GM20431 (cell line): ENCODE measurements around the gene ESYT2.
"Not testable (repeated sequence)": the region's sequence is repeated elsewhere in the genome, so short reads cannot be mapped to it uniquely, and the experiment has no call there.

Experiments used
- in situ Hi-C: fragments of 300-500 bp; cut with MseI, MboI; formaldehyde crosslinking; loops from one replicate; pipeline ENCODE4 v1.15.0; 2020; ENCODE audit warnings: low sequenced_read_pairs; ENCODE audit not compliant: unreplicated experiment

ESYT2 gene, protein sequence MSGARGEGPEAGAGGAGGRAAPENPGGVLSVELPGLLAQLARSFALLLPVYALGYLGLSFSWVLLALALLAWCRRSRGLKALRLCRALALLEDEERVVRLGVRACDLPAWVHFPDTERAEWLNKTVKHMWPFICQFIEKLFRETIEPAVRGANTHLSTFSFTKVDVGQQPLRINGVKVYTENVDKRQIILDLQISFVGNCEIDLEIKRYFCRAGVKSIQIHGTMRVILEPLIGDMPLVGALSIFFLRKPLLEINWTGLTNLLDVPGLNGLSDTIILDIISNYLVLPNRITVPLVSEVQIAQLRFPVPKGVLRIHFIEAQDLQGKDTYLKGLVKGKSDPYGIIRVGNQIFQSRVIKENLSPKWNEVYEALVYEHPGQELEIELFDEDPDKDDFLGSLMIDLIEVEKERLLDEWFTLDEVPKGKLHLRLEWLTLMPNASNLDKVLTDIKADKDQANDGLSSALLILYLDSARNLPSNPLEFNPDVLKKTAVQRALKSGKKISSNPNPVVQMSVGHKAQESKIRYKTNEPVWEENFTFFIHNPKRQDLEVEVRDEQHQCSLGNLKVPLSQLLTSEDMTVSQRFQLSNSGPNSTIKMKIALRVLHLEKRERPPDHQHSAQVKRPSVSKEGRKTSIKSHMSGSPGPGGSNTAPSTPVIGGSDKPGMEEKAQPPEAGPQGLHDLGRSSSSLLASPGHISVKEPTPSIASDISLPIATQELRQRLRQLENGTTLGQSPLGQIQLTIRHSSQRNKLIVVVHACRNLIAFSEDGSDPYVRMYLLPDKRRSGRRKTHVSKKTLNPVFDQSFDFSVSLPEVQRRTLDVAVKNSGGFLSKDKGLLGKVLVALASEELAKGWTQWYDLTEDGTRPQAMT

DNA sequence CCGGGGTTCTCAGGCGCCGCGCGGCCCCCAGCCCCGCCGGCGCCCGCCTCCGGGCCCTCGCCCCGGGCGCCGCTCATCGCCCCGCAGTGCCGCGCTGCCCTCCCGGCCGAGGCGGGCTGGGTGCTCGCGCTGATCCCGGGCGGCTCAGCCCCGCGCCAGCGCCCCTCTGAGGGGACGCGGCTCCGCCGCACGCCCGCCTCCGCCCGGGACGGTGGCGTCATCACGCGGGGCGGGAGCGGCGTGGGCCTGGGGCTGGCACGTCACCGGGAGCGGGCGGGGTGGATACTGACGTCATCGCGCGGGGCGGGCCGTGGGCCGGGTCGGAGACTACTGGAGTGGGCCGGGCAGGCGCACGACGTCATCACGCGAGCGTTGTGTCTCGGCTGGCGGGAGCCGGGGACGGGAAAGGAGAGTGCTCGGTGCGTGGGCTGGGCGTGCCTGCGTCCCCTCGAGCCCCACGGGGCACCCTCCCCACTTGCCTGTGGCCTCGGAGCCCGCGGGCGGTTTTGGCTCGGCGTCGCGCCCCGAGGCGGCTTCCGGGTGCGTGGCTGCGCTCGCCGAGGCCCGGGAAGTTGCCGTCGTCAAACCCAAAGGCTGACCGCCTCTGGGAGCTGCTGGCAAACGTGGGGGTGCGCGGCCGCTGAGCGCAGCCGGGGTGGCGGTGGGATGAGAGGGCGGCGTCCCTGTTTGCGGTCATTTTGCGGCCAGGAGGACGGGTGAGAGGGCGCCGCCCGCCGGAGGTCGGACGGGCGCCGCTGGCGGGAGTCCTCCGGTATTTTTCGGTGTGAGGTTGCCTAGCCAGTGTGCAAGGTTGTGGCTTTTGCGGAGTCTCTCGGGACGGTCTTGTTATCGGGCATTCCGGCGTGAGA lies at the start of gene ESYT2:
Gene ESYT2, minus strand, starts transcription at position 168 of the 869 bp plus-strand sequence. Its CDS starts 91 bp downstream, at position 77.
- in situ Hi-C loops: no loop called here

DNA sequence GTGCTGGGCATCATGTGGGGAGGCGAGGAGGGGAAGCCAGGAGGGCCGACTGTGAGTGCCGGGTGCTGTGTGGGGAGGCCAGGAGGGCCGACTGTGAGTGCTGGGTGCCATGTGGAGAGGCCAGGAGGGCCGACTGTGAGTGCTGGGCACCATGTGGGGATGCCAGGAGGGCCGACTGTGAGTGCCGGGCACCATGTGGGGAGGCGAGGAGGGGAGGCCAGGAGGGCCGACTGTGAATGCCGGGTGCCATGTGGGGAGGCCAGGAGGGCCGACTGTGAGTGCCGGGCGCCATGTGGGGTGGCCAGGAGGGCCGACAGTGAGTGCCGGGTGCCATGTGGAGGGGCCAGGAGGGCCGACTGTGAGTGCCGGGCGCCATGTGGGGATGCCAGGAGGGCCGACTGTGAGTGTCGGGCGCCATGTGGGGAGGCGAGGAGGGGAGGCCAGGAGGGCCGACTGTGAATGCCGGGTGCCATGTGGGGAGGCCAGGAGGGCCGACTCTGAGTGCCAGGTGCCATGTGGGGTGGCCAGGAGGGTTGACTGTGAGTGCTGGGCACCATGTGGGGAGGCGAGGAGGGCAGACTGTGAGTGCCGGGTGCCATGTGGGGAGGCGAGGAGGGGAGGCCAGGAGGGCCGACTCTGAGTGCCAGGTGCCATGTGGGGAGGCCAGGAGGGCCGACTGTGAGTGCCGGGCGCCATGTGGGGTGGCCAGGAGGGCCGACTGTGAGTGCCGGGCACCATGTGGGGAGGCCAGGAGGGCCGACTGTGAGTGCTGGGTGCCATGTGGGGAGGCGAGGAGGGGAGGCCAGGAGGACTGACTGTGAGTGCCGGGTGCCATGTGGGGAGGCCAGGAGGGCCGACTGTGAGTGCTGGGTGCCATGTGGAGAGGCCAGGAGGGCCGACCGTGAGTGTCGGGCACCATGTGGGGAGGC lies 49.1 kb upstream of the ESYT2 start:
- in situ Hi-C loops: not testable (repeated sequence)

DNA sequence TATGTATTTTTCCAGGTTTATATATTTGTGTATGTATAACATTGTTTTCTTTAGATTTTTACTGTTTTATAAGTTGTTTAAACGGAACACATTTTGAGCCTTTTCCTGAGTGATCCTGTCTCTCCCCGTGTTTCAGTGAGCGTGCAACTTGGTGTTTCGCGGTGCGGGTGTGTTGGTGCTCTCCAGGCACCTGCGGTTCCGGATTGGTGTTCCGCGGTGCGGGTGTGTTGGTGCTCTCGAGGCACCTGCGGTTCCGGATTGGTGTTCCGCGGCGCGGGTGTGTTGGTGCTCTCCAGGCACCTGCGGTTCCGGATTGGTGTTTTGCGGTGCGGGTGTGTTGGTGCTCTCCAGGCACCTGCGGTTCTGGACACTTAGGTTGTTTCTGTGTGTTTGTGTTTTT lies 47.7 kb upstream of the ESYT2 start:
- in situ Hi-C loops: no loop called here

DNA sequence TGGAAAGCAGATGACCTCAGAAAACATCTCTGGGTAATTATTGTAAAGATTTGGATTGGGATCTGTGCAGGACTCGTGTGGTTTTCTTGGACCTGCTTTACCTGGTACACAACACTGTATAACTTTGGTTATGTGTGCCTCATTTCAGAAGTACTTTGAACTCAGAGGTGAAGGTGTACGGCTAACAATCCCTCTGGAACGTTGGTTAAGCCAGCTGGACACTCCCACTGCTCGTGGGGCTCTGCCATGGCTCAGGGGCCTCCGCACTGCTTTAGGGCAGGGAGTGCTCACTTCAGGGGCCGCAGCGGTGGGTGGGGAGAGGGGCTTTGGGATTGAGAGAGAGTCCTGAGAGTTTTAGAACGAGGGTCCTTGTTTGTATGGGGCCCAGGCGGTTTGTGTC lies 40.6 kb upstream of the ESYT2 start:
- in situ Hi-C loops: no loop called here

DNA sequence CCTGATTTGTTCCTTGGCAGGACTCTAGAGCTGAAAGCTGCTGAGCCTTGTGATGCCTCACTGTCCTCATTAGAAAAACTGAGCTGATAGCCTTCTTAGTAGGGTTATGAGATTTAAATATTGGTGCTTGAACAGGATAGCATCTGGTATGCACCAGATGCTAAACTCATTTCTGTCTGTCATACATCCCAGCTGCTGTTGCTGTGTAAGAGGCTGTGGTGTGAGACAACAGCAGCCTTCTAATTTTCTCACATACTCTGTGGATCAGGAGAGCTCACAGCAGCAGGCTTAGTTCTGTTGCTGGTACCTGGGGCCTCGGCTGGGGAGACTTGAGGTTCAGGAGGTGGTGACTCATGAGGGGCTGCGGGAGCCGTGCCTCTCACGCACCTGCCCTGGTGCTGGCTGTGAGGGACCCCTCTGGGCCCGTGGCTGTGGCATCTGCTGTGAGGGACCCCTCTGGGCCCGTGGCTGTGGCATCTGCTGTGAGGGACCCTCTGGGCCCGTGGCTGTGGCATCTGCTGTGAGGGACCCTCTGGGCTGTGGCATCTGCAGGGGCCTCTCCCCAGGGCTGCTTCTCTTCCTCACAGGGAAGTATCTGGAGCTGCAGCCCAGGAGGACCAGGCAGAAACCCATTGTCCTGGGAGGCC lies 39.6 kb upstream of the ESYT2 start:
- in situ Hi-C loops: no loop called here

DNA sequence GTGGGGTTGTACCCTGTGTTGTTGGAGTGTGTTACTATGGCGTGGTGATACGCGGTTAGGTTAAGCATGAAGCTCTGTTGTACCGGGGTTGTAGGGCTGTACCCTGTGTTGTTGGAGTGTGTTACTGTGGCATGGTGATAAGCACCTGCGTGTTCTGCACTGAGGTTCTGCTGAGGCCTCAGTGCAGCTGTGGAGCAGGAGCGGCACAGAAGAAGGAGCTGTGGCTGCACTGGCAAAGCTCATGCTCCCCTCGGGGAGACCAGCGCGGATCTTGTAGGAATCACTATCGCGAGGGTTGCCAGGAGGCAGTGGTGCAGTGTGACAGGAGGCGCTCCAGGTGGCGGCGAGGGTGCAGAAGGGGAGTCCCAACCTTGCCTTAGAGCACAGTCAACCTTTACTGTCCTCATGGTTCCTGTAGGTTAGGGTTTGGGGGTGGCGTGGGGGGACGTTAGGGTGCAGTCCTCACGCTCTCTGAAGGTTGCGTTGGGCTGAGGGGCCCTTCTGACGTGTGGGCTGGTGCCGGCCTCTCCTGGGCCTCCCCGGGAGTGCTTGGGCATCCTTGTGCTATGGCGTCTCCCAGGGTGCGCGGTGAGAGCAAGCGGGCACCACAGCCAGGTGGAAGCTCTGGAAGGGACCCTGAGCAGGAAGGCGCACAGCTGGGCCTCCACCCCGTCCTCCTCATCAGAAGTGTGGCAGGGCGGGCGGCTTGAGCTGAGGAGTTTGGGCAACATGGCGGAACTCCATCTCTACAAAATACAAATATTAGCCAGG lies 38.1 kb upstream of the ESYT2 start:
- in situ Hi-C loops: no loop called here

DNA sequence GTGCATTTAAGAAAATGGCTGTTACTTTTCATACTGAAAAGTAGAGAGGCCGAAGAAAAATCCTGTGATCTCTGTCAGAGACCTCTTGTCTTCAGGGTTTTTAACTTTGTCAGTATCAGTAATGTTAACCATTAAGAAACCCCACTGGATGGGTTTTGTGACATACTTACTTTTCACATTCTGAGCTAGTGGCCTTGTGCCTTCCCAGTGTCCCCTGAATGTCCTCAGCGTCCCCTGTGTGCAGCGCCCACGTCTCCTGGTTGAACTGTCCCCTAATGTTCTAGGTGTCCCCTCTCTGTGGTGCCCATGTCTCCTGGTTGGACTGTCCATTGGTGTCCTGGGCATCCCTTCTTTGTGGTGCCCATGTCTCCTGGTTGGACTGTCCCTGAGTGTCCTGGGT lies 36.7 kb upstream of the ESYT2 start:
- in situ Hi-C loops: no loop called here

DNA sequence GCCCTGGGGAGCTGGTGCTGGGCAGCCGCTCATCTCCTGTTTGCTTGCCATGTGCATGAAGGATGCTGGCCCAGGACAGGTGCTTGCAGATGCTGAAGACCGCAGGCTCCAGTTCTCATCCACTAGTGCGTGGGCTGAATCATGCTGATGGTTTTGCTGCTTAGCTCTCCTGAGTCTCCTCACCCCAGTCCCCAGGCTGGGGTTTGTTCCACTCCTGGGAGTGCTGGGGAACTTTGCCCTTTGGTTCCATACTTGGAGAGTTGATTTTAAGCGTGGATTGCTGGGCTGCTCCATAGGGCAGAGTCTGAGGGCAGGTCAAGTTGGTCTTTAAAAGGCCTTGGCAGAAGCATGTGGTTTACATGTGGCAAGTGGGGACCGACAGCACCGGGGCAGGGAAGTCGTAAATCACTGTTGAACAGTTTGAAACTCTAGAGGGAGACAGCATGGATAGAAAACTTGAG lies 36.2 kb upstream of the ESYT2 start:
- in situ Hi-C loops: no loop called here

DNA sequence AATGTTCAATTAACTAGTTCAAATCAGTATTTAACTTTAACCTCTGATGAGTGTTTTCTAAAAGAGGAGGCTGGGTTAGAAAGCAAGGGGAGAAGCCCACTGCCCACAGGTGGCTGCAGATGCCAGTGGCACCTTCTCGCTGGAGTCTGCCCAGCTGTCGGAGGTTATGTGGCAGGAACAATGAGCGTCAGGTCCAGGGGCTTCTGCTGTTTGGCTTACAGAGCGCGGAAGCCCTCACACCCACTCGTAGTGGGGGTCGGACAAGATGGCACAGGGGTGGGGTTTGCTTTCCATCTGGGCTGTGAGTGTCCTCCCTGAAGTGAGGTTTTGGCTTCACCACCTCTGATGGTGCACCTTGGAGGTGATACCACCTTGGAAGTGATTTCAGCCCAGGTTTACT lies 35.5 kb upstream of the ESYT2 start:
- in situ Hi-C loops: no loop called here

DNA sequence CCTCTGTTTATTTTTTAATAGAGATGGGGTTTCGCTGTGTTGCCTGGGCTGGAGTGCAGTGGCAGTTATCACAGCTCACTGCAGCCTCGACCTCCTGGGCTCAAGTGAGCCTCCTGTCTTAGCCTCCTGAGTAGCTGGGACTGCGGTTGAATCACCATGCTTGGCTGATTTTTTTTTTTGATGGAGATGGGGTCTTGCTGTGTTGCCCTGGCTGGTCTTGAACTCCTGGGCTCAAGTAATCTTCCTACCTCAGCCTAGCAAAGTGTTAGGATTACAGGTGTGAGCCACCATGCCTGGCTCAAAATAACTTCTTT lies 35.2 kb upstream of the ESYT2 start:
- in situ Hi-C loops: no loop called here

DNA sequence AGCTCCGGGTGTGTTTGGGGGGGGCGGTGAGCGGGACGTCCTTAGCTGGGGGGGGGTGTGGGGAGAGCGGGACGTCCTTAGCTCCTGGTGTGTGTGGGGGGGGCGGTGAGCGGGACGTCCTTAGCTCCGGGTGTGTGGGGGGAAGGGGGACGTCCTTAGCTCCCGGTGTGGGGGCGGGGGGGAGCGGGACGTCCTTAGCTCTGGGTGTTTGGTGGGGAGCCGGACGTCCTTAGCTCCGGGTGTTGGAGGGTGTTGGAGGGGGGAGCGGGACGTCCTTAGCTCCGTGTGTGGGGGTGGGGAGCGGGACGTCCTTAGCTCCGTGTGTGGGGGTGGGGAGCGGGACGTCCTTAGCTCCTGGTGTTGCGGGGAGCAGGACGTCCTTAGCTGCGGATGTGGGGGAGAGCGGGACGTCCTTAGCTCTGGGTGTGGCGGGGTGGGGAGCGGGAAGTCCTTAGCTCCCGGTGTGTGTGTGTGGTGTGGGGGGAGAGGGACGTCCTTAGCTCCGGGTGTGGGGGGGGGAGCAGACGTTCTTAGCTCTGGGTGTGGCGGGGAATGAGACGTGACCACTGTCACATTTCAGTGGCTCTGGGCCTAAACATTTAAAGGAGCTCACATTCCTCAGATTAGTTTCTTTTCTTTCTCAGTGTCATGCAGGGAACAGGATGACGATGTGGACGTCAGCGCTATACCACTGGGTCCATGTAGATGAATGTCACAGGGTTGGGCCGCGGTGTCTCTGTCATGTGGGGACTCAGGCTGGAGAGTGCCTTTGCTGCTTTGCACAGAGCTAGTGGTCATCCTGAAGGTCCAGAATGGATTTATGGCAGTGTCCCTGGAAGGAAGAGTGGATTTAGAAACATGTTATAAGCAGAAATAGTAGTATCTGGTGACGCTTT lies 34.5 kb upstream of the ESYT2 start:
- in situ Hi-C loops: no loop called here

DNA sequence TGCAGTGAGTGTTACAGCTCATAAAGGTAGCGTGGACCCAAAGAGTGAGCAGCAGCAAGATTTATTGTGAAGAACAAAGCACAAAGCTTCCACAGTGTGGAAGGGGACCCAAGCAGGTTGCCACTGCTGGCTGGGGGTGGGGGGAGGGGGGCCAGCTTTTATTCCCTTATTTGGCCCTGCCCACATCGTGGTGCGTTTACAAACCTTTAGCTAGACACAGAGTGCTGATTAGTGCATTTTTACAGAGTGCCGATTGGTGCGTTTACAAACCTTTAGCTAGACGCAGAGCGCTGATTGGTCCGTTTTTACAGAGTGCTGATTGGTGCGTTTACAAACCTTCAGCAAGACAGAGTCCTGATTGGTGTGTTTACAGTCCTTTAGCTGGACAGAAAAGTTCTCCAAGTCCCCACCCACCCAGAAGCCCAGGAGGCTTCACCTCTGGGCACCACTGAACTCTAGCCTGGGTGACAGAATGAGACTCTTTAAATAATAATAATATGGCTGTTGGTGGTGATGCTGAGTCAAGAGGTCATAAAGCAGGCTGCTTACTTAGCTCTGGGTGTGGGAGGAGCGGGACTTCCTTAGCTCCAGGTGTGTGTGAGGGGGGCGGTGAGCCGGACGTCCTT lies 33.8 kb upstream of the ESYT2 start:
- in situ Hi-C loops: not testable (repeated sequence)

DNA sequence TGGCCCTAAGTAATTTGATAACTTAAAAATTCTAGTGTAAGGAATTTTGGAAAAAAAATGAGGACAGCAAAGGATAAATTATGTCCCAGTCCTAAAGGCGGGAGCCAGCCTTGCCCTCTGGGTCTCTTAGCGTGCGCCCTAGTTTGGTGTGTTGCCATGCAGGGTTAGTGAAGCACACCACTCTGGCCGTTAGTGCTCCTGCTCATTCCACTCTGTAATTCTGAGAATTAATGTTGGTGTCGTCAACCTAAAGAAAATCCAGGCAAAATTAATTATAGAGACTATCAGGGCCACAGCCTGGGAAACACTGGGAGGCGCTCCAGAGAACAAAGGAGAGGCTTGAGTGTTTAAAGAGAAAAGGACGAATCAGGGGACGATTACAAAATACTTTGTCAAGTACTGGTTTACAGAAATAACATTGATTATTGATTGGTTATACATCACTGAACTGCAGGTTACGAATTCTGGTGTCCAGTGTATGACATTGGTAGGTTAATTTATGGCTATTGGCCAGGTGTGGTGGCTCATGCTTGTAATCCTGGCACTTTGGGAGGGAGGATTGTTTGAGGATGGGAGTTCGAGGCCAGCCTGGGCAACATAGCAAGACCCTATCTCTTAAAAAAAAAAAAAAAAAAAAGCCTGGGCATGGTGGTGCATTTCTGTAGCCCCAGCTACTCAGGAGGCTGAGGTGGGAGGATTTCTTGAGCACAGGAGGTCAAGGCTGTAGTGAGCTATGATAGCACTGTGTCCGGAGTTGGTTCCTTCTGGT lies 32.8 kb upstream of the ESYT2 start:
- in situ Hi-C loops: no loop called here

DNA sequence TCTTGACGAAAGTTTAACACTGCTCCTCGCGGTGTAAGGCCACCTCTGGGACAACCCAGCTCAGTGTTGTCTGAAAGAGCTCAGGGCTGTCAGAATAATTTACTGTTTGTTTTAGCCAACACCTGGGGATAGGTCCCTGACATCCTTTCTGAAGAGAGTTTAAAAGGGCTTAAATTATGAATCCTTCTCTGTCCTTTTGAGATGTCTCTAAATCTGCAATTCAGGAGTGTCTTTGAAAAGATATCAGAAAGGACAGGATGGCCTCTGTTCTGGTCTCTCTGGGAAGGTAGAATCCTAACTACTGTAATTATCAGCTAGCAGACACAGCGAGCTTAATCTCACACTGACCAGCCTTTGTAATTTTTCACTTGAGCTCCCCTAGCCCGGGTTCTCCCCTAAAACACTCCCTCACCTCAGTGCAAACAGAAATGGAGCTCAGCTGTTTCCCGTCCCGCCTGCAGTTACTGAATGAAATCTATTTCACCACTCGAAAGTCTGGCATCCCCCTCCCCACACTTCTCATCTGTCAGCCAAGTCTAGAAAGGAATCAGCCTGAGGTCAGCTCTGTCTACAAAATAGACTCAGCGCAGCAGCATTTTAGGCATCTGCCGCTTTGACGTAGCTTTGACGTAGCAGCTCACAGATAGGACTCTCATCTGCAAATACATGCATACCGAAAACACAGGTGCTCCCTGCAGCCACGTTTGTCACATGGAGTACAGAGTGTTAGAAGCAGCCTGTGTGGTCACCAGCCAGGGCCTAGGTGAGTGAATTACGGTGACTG lies 31.9 kb upstream of the ESYT2 start:
- in situ Hi-C loops: no loop called here

DNA sequence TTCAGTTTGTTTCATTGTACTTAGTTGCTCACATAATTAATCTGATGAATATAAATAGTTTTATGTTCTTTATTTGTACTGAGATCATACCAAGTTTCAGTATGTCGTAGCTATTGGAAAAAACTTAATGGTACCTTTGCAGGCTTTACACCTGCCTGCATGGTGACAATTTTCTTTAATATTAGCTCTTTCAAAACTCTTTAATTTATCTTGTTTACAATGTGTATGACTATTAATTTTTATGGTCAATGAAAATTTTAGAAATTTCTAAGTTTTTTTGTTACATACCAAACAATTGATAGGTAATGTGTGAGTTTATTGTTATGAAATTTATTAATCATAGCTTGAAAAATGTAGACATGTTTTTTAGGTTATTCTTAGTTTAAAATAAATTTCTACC lies 31.1 kb upstream of the ESYT2 start:
- in situ Hi-C loops: no loop called here
